ENCODE results near the gene ADGRF3. TPM values are rescaled to one million over a fixed set of nuclear protein-coding genes. Genes with fewer than 3 reads are reported as not detected.

Gene ADGRF3
- total and polyA plus RNA-seq, 10 of the 15 experiments (the other 5 are each of a cell fraction or from before 2014, with no cell fraction given), result 0.03 to 3.1 (median 0.84) TPM

DNA sequence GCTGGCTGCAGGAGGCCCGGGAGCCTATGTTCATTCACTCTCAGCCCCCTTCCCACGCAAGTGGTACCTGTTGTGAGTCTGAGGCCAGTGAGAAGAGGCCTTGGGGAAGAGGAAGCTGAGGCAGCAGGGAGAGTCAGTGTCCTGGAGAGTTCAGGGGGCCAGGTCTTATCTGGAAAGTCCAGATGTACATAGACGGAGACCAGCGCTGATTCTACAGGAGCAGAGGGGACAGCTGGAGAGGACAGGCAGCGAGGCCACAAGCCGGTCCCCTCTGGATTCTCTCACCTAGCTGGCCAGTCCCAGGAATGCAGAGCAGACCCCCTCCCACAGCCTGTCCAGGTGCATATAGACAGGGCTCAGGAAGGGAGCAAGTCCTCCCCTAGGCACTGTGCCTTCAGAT lies 29.7 kb downstream of the ADGRF3 start (continued):
- TF ChIP-seq, protein P1, sequence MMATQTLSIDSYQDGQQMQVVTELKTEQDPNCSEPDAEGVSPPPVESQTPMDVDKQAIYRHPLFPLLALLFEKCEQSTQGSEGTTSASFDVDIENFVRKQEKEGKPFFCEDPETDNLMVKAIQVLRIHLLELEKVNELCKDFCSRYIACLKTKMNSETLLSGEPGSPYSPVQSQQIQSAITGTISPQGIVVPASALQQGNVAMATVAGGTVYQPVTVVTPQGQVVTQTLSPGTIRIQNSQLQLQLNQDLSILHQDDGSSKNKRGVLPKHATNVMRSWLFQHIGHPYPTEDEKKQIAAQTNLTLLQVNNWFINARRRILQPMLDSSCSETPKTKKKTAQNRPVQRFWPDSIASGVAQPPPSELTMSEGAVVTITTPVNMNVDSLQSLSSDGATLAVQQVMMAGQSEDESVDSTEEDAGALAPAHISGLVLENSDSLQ (IDR thresholded peaks at IDR 0.05), result no peak
- TF ChIP-seq, protein P2, sequence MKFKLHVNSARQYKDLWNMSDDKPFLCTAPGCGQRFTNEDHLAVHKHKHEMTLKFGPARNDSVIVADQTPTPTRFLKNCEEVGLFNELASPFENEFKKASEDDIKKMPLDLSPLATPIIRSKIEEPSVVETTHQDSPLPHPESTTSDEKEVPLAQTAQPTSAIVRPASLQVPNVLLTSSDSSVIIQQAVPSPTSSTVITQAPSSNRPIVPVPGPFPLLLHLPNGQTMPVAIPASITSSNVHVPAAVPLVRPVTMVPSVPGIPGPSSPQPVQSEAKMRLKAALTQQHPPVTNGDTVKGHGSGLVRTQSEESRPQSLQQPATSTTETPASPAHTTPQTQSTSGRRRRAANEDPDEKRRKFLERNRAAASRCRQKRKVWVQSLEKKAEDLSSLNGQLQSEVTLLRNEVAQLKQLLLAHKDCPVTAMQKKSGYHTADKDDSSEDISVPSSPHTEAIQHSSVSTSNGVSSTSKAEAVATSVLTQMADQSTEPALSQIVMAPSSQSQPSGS (IDR thresholded peaks at IDR 0.05; ENCODE audit: low read length), result no peak
- no peak for TF ChIP-seq LARP7 (IDR thresholded peaks at IDR 0.05)
- TF ChIP-seq HDAC6 (IDR thresholded peaks at IDR 0.05; ENCODE audit: unreplicated experiment), result no peak

DNA sequence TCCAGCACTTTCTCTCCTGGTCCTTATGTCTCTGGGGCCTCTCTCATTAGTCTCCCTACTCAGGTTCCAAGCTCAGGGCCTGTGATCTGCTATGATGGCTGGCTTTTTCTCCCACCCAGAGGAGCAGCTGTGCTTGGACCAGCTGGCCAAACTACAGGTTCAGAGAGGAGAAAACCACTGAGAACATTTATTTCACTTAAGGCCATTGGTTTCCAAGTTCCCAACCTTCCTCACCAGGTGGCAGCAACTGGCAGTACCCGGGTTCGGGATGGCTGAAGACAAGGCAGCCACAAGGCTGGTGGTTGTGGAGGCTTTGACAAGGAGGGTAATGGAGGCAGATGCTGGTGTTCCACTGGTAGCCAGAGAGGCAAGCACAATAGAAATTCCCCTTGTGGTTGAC lies 30.5 kb downstream of the ADGRF3 start:
- DNase-seq (ENCODE audit: low read depth, low spot score), result no peak
- POLR2A ChIA-PET, result interaction anchor here (0.6 kb wide), 1 partner anchor 639 kb away, joined by 10 read pairs; no protein-coding TSS in a partner anchor
- RAD21 ChIA-PET (ENCODE audit: unreplicated experiment), result interaction anchor here (1.3 kb wide), 1 partner anchor 16 kb away, joined by 4 read pairs; no protein-coding TSS in a partner anchor
- H3K9me3 ChIP-seq (replicated peaks; ENCODE audit: control insufficient read depth, insufficient read depth, low read length), result no peaks in the 10 kb centered on the region
- no peaks in the 10 kb centered on the region; a peak in 1 of 4 replicates for H3K27me3 ChIP-seq (replicated peaks in 1 of 2; ENCODE audit: control insufficient read depth in 2 of 2, insufficient read depth in 2 of 2, low read length in 1 of 2)
- H3K27ac ChIP-seq (ENCODE audit: control insufficient read depth, insufficient read depth), result no peak overlapping the region
- no peak for FAIRE-seq
- no TSS peak for BruUV-seq (replicated peaks)
- TF ChIP-seq, protein P3, sequence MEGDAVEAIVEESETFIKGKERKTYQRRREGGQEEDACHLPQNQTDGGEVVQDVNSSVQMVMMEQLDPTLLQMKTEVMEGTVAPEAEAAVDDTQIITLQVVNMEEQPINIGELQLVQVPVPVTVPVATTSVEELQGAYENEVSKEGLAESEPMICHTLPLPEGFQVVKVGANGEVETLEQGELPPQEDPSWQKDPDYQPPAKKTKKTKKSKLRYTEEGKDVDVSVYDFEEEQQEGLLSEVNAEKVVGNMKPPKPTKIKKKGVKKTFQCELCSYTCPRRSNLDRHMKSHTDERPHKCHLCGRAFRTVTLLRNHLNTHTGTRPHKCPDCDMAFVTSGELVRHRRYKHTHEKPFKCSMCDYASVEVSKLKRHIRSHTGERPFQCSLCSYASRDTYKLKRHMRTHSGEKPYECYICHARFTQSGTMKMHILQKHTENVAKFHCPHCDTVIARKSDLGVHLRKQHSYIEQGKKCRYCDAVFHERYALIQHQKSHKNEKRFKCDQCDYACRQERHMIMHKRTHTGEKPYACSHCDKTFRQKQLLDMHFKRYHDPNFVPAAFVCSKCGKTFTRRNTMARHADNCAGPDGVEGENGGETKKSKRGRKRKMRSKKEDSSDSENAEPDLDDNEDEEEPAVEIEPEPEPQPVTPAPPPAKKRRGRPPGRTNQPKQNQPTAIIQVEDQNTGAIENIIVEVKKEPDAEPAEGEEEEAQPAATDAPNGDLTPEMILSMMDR (IDR thresholded peaks at IDR 0.05 in 2 of 3, conservative IDR thresholded peaks at IDR 0.05 in 1 of 3; ENCODE audit: control insufficient read depth in 2 of 3, extremely low read depth in 1 of 3, insufficient read depth in 1 of 3, low read depth in 3 of 3, low read length in 3 of 3), result peak in 1 of 3 experiments; percentile 24; a peak in 1 of 6 replicates
- TF ChIP-seq SREBF2 (IDR thresholded peaks at IDR 0.05; ENCODE audit: low read length), result no peak
- in situ Hi-C loops (cut with MboI) (no loop called here), intact Hi-C loops (cut with micrococcal nuclease; ENCODE audit: unreplicated experiment) (no loop called here)
- CTCF ChIA-PET, result interaction anchor here (0.7 to 1.5 kb wide), 4 partner anchors 11 to 325 kb away, joined by 3 to 4 read pairs (median 3); no protein-coding TSS in a partner anchor
- H3K4me3 ChIP-seq, result no peak overlapping the region
- H3K36me3 ChIP-seq (ENCODE audit: control insufficient read depth in 2 of 2, insufficient read depth in 2 of 2, low read length in 1 of 2), result no peaks in the 10 kb centered on the region
- 73% methylated on average over 2 of the region's 2 CpGs for WGBS (ENCODE audit: insufficient coverage, insufficient replicate concordance, low lambda C conversion rate, missing lambda C conversion rate)
- no peak overlapping the region for H2AFZ ChIP-seq (ENCODE audit: control insufficient read depth, low read depth, low read length)
- H4K20me1 ChIP-seq (ENCODE audit: control insufficient read depth, insufficient read depth), result no peaks in the 10 kb centered on the region; the same call in 1 of the 2 replicates
- peak; percentile 71; the same call in 2 of the 3 replicates for ATAC-seq
- H3K79me2 ChIP-seq (ENCODE audit: control insufficient read depth, insufficient read depth, low read length), result no peaks in the 10 kb centered on the region
- H3K4me2 ChIP-seq (ENCODE audit: control insufficient read depth, insufficient read depth), result no peak overlapping the region
- H3K4me1 ChIP-seq (ENCODE audit: control insufficient read depth, insufficient read depth, low read length), result peaks cover 2% of the 10 kb centered on the region; the same call in 1 of the 2 replicates
- H3K9ac ChIP-seq (ENCODE audit: control insufficient read depth, insufficient read depth, low read length), result no peak overlapping the region
- SMC1A ChIA-PET (ENCODE audit: uncharacterized antibody, unreplicated experiment), result interaction anchor here (0.6 to 1.6 kb wide), 4 partner anchors 14 to 48 kb away, joined by 3 to 4 read pairs (median 3); no protein-coding TSS in a partner anchor

Measured in GM12878 (cell line).